ENCODE results near the gene KLHL6.
"Not testable (repeated sequence)": the region's sequence is repeated elsewhere in the genome, so short reads cannot be mapped to it uniquely, and the experiment has no call there.

KLHL6 gene

DNA sequence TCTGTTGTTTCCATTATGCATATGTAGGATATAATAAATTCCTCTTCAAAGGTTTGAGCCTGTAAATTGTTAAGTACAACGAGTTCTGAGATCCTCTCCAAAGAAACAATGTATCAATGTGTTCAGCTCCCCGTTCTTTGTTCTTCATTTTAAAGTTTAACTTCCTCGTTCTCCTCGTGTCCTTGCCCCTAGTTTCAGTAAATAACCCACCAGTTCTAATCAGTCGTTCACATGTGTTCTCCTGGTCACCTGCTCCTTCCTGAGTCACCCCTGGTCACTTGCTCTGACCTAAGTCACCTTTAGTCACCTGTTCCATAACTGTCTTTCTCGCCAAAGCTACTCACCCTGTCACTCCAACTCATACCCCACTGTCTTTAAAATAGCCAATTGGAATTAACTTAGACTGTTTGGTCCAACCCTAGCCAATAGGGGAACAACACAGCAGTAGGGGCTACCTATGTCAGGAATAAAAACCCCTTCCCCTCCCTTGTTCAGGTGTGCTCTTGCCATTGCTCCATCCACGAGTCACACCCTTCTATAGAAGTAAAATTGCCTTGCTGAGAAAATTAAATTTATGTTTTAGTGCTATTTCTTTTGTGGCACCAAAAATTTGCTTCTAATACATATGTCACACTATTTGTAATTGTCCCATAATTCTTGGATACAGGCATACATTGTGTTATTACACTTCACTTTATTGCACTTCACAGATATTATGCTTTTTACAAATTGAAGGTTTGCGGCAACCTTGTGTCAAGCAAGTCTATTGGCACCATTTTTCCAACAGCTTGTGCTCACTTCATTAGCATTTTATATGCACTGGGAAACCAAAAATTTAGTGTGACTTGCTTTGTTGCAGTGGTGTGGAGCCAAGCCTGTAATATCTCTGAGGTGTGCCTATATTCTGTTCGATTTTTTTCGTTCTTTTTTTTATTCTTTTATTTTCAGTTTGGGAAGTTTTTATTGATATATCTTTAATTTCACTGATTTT, 111.8 kb downstream of the KLHL6 start:
- DNase-seq, result no peak

DNA sequence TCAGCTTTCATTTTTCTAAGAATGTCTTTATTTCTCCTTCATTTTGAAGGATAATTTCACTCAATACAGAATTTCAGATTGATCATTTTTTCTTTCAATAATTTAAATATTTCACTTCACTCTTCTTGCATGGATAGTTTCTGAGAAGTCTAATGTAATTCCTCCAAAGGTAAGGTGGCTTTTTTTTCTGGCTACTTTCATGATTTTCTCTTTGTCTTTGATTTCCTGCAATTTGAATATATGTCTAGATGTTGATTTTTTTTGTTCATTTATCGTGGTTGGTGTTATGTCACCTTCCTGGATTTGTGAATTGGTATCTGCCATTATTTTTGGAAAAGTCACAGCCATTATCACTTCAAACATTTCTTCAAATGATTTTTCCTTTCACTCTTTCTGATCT, 112.5 kb downstream of the KLHL6 start:
- no peak for DNase-seq

DNA sequence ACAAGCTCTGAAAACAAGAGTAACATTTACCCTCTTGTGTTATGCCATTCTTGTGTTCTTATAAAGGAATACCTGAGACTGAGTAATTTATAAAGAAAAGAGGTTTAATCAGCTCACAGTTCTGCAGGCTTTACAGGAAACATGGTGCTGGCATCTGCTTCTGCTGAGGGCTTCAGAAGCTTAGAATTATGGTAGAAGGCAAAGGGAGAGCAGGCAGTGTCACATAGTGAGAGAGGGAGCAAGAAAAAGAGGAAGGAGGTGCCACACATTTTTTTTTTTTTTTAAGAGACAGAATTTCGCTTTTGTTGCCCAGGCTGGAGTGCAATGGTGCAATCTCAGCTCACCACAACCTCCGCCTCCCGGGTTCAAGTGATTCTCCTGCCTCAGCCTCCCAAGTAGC, 115.0 kb downstream of the KLHL6 start:
- DNase-seq, result not testable (repeated sequence)

DNA sequence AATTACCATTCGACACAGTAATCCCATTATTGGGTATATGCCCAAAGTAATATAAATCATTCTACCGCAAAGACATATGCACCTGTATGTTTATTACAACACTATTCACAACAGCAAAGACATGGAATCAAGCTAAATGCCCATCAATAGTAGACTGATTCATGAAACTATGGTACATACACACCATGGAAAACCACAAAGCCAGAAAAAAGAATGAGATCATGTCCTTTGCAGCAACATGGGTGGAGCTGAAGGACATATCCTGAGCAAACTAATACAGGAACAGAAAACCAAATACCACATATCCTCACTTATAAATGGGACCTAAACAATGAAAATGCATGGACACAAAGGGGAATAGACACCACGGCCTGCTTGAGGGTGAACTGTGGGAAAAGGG, 116.0 kb downstream of the KLHL6 start:
- DNase-seq, result no peak

DNA sequence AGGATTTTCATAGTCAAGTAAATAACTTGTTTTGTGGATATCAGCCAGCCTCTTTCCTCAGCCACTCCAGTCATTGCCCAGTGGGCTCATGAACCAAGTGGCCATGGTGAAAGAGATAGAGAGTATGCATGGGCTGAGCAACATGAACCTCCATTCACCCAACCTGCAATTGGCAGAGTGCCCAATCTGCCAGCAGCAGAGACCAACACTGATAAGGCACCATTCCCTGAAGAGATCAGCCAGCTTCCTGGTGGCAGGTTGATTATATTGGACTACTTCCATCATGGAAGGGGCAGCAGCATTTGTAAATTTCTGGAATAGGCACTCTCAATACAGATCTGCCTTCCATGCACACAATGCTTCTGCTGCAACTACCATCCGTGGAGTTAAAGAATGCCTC, 116.8 kb downstream of the KLHL6 start:
- no peak for DNase-seq

DNA sequence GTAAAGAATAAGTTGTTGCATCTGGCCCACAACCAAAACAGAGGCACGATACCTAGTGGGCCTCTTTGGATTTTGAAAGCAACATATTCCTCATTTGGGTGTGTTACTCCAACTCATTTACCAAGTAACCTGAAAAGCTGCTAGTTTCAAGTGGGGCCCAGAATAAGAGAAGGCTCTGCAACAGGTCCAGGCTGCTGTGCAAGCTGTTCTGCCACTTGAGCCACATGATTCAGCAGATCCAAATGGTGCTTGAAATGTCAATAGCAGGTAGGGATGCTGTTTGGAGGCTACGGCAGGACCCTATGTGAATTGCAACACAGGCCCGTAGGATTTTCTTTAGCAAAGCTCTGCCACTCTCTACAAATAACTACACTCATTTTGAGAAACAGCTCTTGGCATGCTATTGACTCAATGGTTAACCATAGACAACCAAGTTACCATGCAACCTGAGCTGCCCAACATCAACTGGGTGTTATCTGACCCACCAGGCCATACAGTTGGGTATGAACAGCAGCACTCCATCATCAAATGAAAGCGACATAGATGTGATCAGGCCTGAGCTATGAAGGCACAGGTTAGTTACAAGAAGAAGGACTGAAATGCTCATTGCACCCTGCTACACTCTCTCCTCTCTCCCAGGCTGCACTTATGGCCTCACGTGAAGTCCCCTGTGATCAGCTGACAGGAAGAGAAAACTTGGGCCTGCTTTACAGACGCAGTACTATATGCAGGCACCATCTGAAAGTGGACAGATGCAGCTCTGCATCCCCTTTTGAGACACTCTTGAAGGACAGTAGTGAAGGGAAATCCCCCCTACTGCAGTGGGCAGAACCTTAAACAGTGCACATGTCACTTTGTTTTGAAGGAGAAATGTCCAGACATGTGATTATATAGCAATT, 117.6 kb downstream of the KLHL6 start:
- DNase-seq, result no peak
